Subcutaneous abdominal adipose tissue (tissue), 5 donors: ENCODE results near the gene CYP24A1.
A peak's percentile ranks its signal among the peaks of the same experiment; 100 is the strongest.

Experiments
- H3K27ac ChIP-seq: one replicate; pipeline ENCODE4 v1.7.0; 2013; ENCODE audit warnings: low read depth, mild to moderate bottlenecking, inconsistent platforms, low read length, moderate library complexity
- H3K27me3 ChIP-seq, 5 donors: one replicate each; pipeline ENCODE4 v1.7.0; 2013; ENCODE audit warnings: low read length in 5 of 5, inconsistent platforms in 1 of 5; ENCODE audit not compliant: control insufficient read depth in 5 of 5, insufficient read depth in 4 of 5
- H3K36me3 ChIP-seq, 5 donors: one replicate each; pipeline ENCODE4 v1.7.0; 2013; ENCODE audit warnings: low read length in 5 of 5; ENCODE audit not compliant: control insufficient read depth in 5 of 5, insufficient read depth in 5 of 5
- H3K4me1 ChIP-seq, 5 donors: one replicate each; pipeline ENCODE4 v1.7.0; 2013; ENCODE audit warnings: low read length in 5 of 5, mild to moderate bottlenecking in 3 of 5, moderate library complexity in 1 of 5; ENCODE audit not compliant: control insufficient read depth in 5 of 5, insufficient read depth in 5 of 5
- H3K4me3 ChIP-seq, 5 donors: one replicate each; pipeline ENCODE4 v1.7.0; 2013; ENCODE audit warnings: low read length in 5 of 5, low read depth in 1 of 5
- H3K9ac ChIP-seq, 5 donors: one replicate each; pipeline ENCODE4 v1.7.0; 2013; ENCODE audit warnings: low read length in 5 of 5, mild to moderate bottlenecking in 4 of 5, moderate library complexity in 3 of 5
- H3K9me3 ChIP-seq, 5 donors: one replicate each; pipeline ENCODE4 v1.7.0; 2013; ENCODE audit warnings: low read length in 5 of 5; ENCODE audit not compliant: control insufficient read depth in 5 of 5
- donor health status: healthy.
- donor health status: healthy.
- donor health status: healthy.
- donor health status: healthy.
- donor health status: healthy.

Gene CYP24A1

GRCh38 chr20:54158226-54158625 lies 15.6 kb downstream of the CYP24A1 start:
- Histone ChIP-seq H3K4me3 (no peak overlapping the region), H3K4me1 (no peaks in the 10 kb centered on the region), H3K9ac (no peak overlapping the region), H3K27ac (no peak overlapping the region), H3K36me3 (no peaks in the 10 kb centered on the region), H3K27me3 (peaks cover 3 to 8% (median 5%) of the 10 kb centered on the region in 5 donors), H3K9me3 (no peaks in the 10 kb centered on the region)

GRCh38 chr20:54156981-54157835 lies 16.6 kb downstream of the CYP24A1 start:
- H3K27me3 ChIP-seq, result peaks cover under 1 to 8% (median 4%) of the 10 kb centered on the region in 5 donors
- H3K36me3 ChIP-seq, result no peaks in the 10 kb centered on the region
- H3K4me3 ChIP-seq, result no peak overlapping the region
- H3K9me3 ChIP-seq, result no peaks in the 10 kb centered on the region
- H3K9ac ChIP-seq, result no peak overlapping the region
- peaks cover 0 to 5% (median 0%) of the 10 kb centered on the region in 5 donors for H3K4me1 ChIP-seq
- H3K27ac ChIP-seq, result no peak overlapping the region

DNA sequence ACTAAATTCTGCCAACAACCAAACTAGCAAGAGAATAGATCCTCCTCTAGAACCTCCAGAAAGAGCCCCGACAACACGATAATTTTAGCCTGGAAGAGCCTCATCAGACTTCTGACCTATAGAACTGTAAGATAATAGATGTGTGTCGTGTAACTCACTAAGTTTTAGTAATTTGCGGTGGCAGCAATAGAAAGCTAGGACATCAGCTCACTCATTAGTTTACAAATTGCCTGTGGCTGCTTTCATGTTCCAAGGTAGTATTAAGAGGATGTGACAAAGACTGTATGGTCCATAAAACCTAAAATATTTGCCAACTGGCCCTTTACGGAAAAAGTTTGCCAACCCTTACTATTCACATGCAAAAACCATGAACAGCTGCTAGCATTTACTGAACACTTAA lies 17.3 kb downstream of the CYP24A1 start:
- Histone ChIP-seq H3K36me3 (no peaks in the 10 kb centered on the region), H3K4me1 (peaks cover 0 to 8% (median 0%) of the 10 kb centered on the region in 5 donors), H3K27ac (no peak overlapping the region), H3K27me3 (peaks cover 3 to 13% (median 4%) of the 10 kb centered on the region in 5 donors), H3K9ac (no peak overlapping the region), H3K4me3 (no peak overlapping the region), H3K9me3 (no peaks in the 10 kb centered on the region)

DNA sequence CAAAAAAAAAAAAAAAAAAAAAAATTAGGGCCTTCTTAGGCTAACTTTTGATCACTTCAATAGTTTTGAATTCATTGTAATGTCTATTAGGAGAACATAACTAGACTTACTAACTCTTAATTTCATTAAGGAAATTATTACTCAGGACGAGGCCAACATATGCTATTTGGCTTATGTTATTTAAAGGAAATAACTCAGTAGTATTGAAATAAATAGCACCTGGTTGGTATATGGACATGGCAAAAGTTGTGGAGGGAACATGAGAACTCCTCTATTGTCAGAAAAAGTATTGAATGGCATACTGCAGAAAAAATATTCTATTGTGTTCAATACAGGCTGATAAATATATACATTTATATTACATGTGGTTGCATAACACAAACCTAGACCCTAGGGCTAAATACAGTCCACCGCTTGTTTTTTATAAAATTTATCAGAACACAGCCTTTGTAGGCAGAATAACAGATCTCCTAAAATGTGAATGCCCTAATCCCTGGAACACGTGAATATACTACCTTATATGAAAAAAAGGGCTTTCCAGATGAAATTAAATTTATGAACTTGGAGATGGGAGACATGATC lies 18.0 kb downstream of the CYP24A1 start:
- no peak overlapping the region for H3K9ac ChIP-seq
- peaks cover 0 to 8% (median 0%) of the 10 kb centered on the region in 5 donors for H3K4me1 ChIP-seq
- H3K27ac ChIP-seq, result no peak overlapping the region
- H3K9me3 ChIP-seq, result no peaks in the 10 kb centered on the region
- peaks cover 3 to 13% (median 4%) of the 10 kb centered on the region in 5 donors for H3K27me3 ChIP-seq
- H3K4me3 ChIP-seq, result no peak overlapping the region
- H3K36me3 ChIP-seq, result no peaks in the 10 kb centered on the region

DNA sequence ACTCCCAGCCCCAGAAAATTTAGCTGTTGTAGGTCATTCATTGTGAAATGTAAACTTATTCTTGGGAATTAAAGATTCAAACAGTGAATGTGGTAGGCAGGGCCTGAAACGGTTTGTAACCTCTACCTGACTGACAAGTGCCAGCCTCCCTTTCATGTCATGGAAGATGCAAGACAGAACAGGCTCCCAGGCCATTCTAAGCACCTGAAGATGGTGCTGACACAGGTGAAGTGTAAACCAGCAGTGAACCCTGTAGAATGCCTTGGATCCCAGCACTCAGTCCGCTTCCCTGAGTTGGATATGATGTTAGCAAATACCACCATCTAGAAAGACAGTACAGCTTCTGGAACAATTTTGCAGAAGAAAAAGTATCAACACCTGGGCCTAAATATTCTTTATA lies 19.3 kb downstream of the CYP24A1 start:
- no peak overlapping the region for H3K27ac ChIP-seq
- peaks cover 0 to 8% (median 0%) of the 10 kb centered on the region in 5 donors for H3K4me1 ChIP-seq
- no peaks in the 10 kb centered on the region for H3K36me3 ChIP-seq
- H3K9me3 ChIP-seq, result no peaks in the 10 kb centered on the region
- no peak overlapping the region for H3K9ac ChIP-seq
- H3K4me3 ChIP-seq, result no peak overlapping the region
- H3K27me3 ChIP-seq, result peaks cover 4 to 15% (median 8%) of the 10 kb centered on the region in 5 donors

DNA sequence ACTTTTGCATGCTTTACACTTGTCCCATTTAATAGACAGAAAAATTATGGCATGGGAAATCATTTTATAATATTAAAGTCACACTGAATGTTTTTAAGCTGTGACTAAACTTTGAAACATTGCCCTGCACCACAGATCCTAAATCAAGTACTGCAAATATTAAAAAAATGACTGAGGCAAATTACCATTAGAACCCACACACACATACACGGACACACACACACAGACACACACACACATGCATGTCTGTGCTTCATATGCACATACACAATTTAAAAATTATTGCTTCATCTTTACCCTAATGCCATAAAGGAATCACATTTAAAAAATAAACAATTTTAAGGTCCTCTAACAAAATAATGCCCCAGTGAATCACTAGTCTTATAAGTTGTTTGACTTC lies 19.9 kb downstream of the CYP24A1 start:
- Histone ChIP-seq H3K27ac (no peak overlapping the region), H3K9ac (no peak overlapping the region), H3K9me3 (no peaks in the 10 kb centered on the region), H3K4me3 (no peak overlapping the region), H3K27me3 (peaks cover 2 to 15% (median 9%) of the 10 kb centered on the region in 5 donors), H3K4me1 (peaks cover 0 to 8% (median 0%) of the 10 kb centered on the region in 5 donors), H3K36me3 (no peaks in the 10 kb centered on the region)

DNA sequence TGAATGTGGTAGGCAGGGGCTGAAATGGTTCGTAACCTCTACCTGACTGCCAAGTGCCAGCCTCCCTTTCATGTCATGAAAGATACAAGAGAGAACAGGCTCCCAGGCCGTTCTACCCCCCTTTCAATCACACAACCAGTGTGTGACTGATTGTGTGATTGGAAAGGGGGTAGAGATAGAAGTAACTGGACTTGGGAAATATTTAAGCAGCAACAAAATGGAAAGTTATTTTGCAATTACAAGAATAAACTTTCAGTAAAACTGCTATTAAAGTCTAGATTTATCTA lies 20.8 kb downstream of the CYP24A1 start:
- Histone ChIP-seq H3K9me3 (no peaks in the 10 kb centered on the region), H3K9ac (no peak overlapping the region), H3K27me3 (peaks cover 0 to 15% (median 9%) of the 10 kb centered on the region in 5 donors), H3K27ac (no peak overlapping the region), H3K36me3 (no peaks in the 10 kb centered on the region), H3K4me3 (no peak overlapping the region), H3K4me1 (peaks cover 0 to 8% (median 0%) of the 10 kb centered on the region in 5 donors)

GRCh38 chr20:54152227-54153040 lies 21.4 kb downstream of the CYP24A1 start:
- Histone ChIP-seq H3K27me3 (peaks cover 0 to 15% (median 9%) of the 10 kb centered on the region in 5 donors), H3K9ac (no peak overlapping the region), H3K36me3 (no peaks in the 10 kb centered on the region), H3K9me3 (no peaks in the 10 kb centered on the region), H3K4me1 (peaks cover 0 to 8% (median 0%) of the 10 kb centered on the region in 5 donors), H3K4me3 (peak overlapping the region in 1 of 5 donors; percentile 5), H3K27ac (no peak overlapping the region)

GRCh38 chr20:54151511-54152226 lies 22.1 kb downstream of the CYP24A1 start:
- peaks cover 0 to 8% (median 0%) of the 10 kb centered on the region in 5 donors for H3K4me1 ChIP-seq
- no peak overlapping the region for H3K27ac ChIP-seq
- no peak overlapping the region for H3K9ac ChIP-seq
- no peaks in the 10 kb centered on the region for H3K9me3 ChIP-seq
- H3K27me3 ChIP-seq, result peaks cover 0 to 12% (median 9%) of the 10 kb centered on the region in 5 donors
- H3K36me3 ChIP-seq, result no peaks in the 10 kb centered on the region
- no peak overlapping the region for H3K4me3 ChIP-seq
